RWPE2 (cell line): ENCODE data around the gene STK35.

Experiments
- ATAC-seq: fragments of 200-7000 bp; cut with Tn5 transposase; 3 replicates; pipeline ENCODE4 v1.9.1; 2021; ENCODE audit warnings: low read depth
- DNase-seq: peaks from one replicate; pipeline ENCODE4 v3.0.0-alpha.2; 2020; ENCODE audit warnings: low spot score
- H3K27ac ChIP-seq: fragments of 450-650 bp; 2 replicates; pipeline ENCODE4 v1.5.1; 2017; ENCODE audit warnings: mild to moderate bottlenecking; ENCODE audit not compliant: poor library complexity, severe bottlenecking
- H3K27me3 ChIP-seq: fragments of 250-450 bp; sonication (Bioruptor Pico); 2 replicates; pipeline ENCODE4 v1.5.1; 2021; ENCODE audit warnings: mild to moderate bottlenecking, moderate library complexity; ENCODE audit not compliant: insufficient read depth, poor library complexity, severe bottlenecking
- H3K36me3 ChIP-seq: fragments of 250-450 bp; sonication (Bioruptor Pico); 2 replicates; pipeline ENCODE4 v1.5.1; 2020; ENCODE audit warnings: low read depth, mild to moderate bottlenecking, moderate library complexity
- H3K4me1 ChIP-seq: fragments of 250-450 bp; sonication (Bioruptor Pico); 2 replicates; pipeline ENCODE4 v1.5.1; 2021; ENCODE audit warnings: mild to moderate bottlenecking, moderate library complexity; ENCODE audit not compliant: insufficient read depth, poor library complexity, severe bottlenecking
- H3K4me3 ChIP-seq: fragments of 250-450 bp; sonication (Bioruptor Pico); 2 replicates; pipeline ENCODE4 v1.5.1; 2021; ENCODE audit warnings: mild to moderate bottlenecking, moderate library complexity; ENCODE audit not compliant: severe bottlenecking
- H3K9me3 ChIP-seq: fragments of 250-450 bp; sonication (Bioruptor Pico); 2 replicates; pipeline ENCODE4 v1.5.1; 2021; ENCODE audit warnings: mild to moderate bottlenecking, moderate library complexity; ENCODE audit not compliant: severe bottlenecking
- CTCF ChIP-seq: fragments of 450-650 bp; IDR thresholded peaks from one replicate; pipeline ENCODE4 v1.5.1; 2017; ENCODE audit warnings: mild to moderate bottlenecking, moderate library complexity; ENCODE audit not compliant: poor library complexity, severe bottlenecking

STK35 gene

GRCh38 chr20:2093159-2093781, 8.4 kb upstream of the STK35 start:
- Histone ChIP-seq H3K9me3 (no peaks in the 10 kb centered on the region), H3K4me3 (no peak overlapping the region), H3K4me1 (no peaks in the 10 kb centered on the region), H3K27me3 (peaks cover 45% of the 10 kb centered on the region), H3K27ac (no peak overlapping the region), H3K36me3 (no peaks in the 10 kb centered on the region)
- DNase-seq (no peak), ATAC-seq (0 out of 3 replicates have a peak, but pooled peaks have one; percentile 48)
- peak; percentile 65 for TF ChIP-seq CTCF

GRCh38 chr20:2093883-2094282, 7.7 kb upstream of the STK35 start:
- no peaks in the 10 kb centered on the region for H3K9me3 ChIP-seq
- H3K36me3 ChIP-seq: no peaks in the 10 kb centered on the region
- peaks cover 39% of the 10 kb centered on the region for H3K27me3 ChIP-seq
- H3K4me3 ChIP-seq: no peak overlapping the region
- no peak for ATAC-seq
- H3K27ac ChIP-seq: no peak overlapping the region
- no peak for TF ChIP-seq CTCF
- no peaks in the 10 kb centered on the region for H3K4me1 ChIP-seq
- DNase-seq: no peak

GRCh38 chr20:2101865-2102584, 398 bp downstream of the STK35 start:
- DNase-seq (peak; percentile 94), ATAC-seq (peak; percentile 83)
- no peaks in the 10 kb centered on the region for H3K27me3 ChIP-seq
- peak overlapping the region; percentile 94 for H3K4me3 ChIP-seq
- H3K9me3 ChIP-seq: no peaks in the 10 kb centered on the region
- peak overlapping the region; percentile 83 for H3K27ac ChIP-seq
- H3K36me3 ChIP-seq: peaks cover 30% of the 10 kb centered on the region
- peaks cover 9% of the 10 kb centered on the region for H3K4me1 ChIP-seq
- TF ChIP-seq CTCF: no peak

GRCh38 chr20:2102585-2103460, 1.2 kb downstream of the STK35 start:
- Histone ChIP-seq H3K27ac (peak overlapping the region; percentile 83), H3K4me3 (peak overlapping the region; percentile 94), H3K36me3 (peaks cover 32% of the 10 kb centered on the region), H3K27me3 (no peaks in the 10 kb centered on the region), H3K4me1 (peaks cover 9% of the 10 kb centered on the region), H3K9me3 (no peaks in the 10 kb centered on the region)
- TF ChIP-seq CTCF: no peak
- ATAC-seq (peak; percentile 63), DNase-seq (peak; percentile 85)
